22Rv1 (cell line): ENCODE measurements around the gene PPP2R2B.

Experiments
- ZFX ChIP-seq: fragments of 450-650 bp; IDR thresholded peaks from 2 replicates; pipeline ENCODE4 v1.6.1; 2017; ENCODE audit warnings: antibody characterized with exemption, borderline replicate concordance
- TF ChIP-seq, protein P1 (sequence below): fragments of 450-650 bp; IDR thresholded peaks from 2 replicates; pipeline ENCODE4 v1.5.1; 2017; ENCODE audit warnings: mild to moderate bottlenecking

DNA sequence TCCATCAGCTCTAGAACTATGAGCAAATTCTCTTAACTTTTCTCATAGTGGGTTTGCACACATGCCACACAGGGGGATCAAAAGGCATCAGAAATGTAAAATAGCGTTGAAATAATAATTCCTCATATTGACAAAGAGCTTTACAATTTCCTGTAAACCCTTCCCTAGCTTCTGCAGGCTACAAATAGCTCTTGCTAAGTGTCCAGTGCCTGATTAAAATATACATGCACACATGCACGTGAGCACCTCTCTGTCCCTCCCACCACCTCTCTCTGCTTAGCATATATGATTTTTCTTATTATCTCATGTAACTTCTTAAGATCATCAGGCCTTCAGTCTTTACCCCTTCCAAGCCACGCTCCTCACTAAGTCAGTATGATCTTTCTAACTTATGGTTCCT lies 13.7 kb upstream of the PPP2R2B start:
- TF ChIP-seq, protein P1, sequence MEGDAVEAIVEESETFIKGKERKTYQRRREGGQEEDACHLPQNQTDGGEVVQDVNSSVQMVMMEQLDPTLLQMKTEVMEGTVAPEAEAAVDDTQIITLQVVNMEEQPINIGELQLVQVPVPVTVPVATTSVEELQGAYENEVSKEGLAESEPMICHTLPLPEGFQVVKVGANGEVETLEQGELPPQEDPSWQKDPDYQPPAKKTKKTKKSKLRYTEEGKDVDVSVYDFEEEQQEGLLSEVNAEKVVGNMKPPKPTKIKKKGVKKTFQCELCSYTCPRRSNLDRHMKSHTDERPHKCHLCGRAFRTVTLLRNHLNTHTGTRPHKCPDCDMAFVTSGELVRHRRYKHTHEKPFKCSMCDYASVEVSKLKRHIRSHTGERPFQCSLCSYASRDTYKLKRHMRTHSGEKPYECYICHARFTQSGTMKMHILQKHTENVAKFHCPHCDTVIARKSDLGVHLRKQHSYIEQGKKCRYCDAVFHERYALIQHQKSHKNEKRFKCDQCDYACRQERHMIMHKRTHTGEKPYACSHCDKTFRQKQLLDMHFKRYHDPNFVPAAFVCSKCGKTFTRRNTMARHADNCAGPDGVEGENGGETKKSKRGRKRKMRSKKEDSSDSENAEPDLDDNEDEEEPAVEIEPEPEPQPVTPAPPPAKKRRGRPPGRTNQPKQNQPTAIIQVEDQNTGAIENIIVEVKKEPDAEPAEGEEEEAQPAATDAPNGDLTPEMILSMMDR: no peak
- TF ChIP-seq ZFX: no peak
